SK-N-SH (cell line): ENCODE data around the gene EEF1AKMT3.

ENCODE experiments used
- SIN3A ChIP-seq: IDR thresholded peaks from 2 replicates; pipeline ENCODE4 v1.6.1; 2012; ENCODE audit warnings: low read depth, mild to moderate bottlenecking, low read length, moderate library complexity, borderline replicate concordance
- YY1 ChIP-seq: IDR thresholded peaks from 2 replicates; pipeline ENCODE4 v1.4.0; 2012; ENCODE audit warnings: low read depth, mild to moderate bottlenecking
- TF ChIP-seq, protein P1 (sequence below): fragments of 200-600 bp; sonication (generic); IDR thresholded peaks from 2 replicates; pipeline ENCODE4 v1.6.1; 2017; ENCODE audit warnings: antibody characterized with exemption, mild to moderate bottlenecking, moderate library complexity
- TF ChIP-seq, protein P2 (sequence below): fragments of 150-350 bp; IDR thresholded peaks from 2 replicates; pipeline ENCODE4 v1.6.1; 2017; ENCODE audit warnings: antibody characterized with exemption, low read length, low read depth, borderline replicate concordance

DNA sequence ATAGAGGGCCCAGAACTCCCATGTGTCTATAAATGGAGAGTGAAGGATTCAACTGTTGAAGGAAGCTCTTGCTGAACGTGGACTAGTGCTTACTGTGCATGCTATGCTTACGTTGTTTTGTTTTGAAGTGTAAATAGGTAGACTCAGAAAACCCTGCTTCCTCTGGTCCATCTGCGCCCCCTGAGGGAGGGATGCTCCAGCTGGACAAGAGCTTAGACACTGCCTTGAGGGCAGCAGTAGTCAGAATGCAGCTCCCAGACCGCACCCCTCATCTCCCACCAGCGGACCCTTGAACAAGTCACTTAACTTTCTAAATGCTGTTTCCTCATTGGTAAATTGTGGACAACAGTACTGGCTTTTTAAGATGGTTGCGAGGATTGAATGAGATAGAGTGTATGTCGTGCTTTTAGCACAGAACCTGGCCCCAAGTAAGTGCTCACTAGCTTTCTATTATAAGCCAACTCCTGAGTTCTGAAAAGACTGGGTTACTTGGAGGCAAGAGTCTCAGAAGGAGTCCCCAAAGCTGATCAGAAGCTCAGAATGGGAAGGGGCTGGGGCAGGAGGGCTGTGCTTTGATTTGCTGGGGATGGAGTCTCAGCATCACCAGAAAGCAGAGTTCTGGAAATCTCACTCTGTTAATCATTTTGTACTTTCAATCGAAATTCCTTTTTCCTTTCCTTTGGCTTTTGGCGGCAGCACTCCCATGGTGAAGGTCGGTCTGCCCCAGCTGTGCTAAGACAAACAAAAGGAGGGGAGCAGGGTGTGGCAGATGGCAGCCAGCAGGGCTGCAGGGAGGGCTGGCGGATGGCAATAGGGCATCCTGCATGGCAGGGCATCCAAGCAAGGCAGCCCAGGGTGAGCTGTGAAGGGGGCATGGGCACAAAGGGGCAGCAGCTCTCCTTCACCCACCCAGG lies 49.4 kb upstream of the EEF1AKMT3 start:
- no peak for TF ChIP-seq SIN3A
- TF ChIP-seq, protein P1, sequence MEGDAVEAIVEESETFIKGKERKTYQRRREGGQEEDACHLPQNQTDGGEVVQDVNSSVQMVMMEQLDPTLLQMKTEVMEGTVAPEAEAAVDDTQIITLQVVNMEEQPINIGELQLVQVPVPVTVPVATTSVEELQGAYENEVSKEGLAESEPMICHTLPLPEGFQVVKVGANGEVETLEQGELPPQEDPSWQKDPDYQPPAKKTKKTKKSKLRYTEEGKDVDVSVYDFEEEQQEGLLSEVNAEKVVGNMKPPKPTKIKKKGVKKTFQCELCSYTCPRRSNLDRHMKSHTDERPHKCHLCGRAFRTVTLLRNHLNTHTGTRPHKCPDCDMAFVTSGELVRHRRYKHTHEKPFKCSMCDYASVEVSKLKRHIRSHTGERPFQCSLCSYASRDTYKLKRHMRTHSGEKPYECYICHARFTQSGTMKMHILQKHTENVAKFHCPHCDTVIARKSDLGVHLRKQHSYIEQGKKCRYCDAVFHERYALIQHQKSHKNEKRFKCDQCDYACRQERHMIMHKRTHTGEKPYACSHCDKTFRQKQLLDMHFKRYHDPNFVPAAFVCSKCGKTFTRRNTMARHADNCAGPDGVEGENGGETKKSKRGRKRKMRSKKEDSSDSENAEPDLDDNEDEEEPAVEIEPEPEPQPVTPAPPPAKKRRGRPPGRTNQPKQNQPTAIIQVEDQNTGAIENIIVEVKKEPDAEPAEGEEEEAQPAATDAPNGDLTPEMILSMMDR: no peak
- TF ChIP-seq, protein P2, sequence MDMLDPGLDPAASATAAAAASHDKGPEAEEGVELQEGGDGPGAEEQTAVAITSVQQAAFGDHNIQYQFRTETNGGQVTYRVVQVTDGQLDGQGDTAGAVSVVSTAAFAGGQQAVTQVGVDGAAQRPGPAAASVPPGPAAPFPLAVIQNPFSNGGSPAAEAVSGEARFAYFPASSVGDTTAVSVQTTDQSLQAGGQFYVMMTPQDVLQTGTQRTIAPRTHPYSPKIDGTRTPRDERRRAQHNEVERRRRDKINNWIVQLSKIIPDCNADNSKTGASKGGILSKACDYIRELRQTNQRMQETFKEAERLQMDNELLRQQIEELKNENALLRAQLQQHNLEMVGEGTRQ: no peak
- no peak for TF ChIP-seq YY1
